GM12873 (cell line): ENCODE measurements around the gene NKX1-2.

Experiments used
- CTCF ChIP-seq: IDR thresholded peaks from 2 replicates; pipeline ENCODE4 v1.5.1; 2012; ENCODE audit warnings: low read depth, mild to moderate bottlenecking, moderate library complexity, low read length, control low read depth; ENCODE audit not compliant: insufficient read depth; ENCODE audit errors: missing control alignments

Gene NKX1-2

GRCh38 chr10:124474514-124475070 lies 24.8 kb upstream of the NKX1-2 start:
- TF ChIP-seq CTCF: no peak

GRCh38 chr10:124473070-124473469 lies 23.2 kb upstream of the NKX1-2 start:
- TF ChIP-seq CTCF: no peak

- no peak for TF ChIP-seq CTCF
Observed at GRCh38 chr10:124472071-124472470, 22.2 kb upstream of the NKX1-2 start.

GRCh38 chr10:124470544-124471434 lies 21.0 kb upstream of the NKX1-2 start:
- TF ChIP-seq CTCF: no peak

GRCh38 chr10:124469956-124470484 lies 20.2 kb upstream of the NKX1-2 start:
- TF ChIP-seq CTCF: no peak

- no peak for TF ChIP-seq CTCF
Observed at GRCh38 chr10:124468624-124469023, 18.8 kb upstream of the NKX1-2 start.

GRCh38 chr10:124467165-124467564 lies 17.3 kb upstream of the NKX1-2 start:
- TF ChIP-seq CTCF: no peak
